Right hindlimb (tissue), 1 donor: ENCODE measurements around the gene NRP2.

ENCODE experiments used
- DNase-seq: peaks from one replicate; pipeline ENCODE4 v3.0.0-alpha.2; 2018

NRP2 gene

DNA sequence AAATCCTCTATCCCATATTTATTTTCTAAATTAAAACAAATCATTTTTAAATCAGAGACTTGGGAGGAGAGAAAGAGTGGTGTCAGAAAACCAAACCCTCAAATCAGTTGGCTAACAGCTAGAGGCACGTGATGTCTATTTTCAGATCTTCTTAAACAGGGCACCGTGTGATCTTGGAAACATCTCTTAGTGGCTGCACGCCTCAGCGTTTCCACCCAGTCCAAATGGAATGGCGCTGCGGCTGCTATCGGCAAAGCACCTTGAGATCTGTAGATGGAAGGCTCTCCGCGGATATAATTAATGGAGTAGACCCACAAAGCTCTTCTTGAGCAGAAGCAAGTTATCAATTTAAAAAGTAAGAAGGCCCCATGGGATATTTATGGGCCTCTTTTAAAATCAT lies 50.0 kb downstream of the NRP2 start:
- no peak for DNase-seq

DNA sequence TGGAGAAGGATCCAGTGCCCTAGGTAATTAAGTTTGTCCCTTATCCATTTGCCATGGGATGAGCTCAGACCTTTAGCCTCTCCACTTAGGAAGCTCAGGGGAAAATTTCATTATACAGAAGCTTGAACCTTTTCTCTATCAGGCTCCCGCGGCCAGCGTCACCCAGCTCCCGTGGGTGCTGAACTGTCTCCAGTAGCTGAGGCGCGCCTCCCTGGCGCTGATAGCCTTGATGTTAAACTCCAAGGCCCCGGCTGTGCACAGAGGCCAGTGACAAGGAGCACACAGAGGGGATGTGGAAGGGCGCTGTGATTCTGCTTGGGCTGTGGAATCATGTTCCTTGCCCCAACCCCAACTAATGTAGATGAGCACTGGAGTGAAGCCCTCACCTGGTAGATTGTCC lies 50.8 kb downstream of the NRP2 start:
- DNase-seq = no peak

DNA sequence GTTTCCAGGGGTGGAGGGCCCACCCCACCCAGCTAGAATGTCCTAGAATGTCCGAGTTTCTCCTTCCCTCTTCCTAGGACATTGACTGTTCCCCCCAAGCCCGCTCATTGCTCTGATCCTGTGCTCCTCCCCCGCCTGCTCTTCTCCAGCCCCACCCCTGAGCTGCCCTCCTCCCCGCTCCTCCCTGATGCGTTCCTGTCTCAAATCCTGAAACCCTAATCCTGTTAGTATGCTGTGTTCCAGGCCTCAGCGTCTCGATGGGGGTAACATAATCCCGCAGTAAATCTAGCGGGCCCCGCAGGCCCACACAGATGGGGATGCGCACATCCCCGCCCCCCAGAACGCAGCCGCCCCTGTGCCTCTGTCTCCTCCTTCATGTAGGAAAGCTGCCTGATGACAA lies 51.3 kb downstream of the NRP2 start:
- no peak for DNase-seq

DNA sequence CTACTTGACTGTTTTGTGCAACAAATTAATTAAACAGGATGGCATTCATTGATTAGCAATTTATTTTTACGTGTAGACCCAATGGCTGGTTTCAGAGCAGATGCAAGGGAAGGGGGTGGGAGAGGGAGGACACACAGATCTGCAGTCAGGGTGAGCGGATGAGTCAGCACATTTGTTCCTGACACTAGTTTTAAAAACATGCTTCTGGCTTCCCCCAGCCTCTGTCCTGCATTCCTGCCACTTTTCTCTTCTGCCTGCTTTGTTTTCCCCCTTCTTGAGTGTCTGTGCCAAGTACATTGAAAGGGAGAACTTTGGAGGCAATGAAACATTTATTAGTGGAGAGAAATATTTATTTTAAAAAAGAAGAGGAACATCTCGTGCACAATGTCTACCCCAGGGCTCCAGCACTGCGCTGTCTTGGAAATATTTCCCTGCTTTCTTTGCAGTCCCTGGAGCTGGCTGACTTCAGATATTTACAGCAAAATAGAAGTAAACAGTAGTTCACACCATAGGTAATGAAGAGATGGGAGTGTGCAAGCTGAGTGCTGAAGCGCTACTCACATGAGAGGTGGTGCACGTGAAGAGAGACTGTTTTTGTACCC lies 52.2 kb downstream of the NRP2 start:
- peak; percentile 63 for DNase-seq

DNA sequence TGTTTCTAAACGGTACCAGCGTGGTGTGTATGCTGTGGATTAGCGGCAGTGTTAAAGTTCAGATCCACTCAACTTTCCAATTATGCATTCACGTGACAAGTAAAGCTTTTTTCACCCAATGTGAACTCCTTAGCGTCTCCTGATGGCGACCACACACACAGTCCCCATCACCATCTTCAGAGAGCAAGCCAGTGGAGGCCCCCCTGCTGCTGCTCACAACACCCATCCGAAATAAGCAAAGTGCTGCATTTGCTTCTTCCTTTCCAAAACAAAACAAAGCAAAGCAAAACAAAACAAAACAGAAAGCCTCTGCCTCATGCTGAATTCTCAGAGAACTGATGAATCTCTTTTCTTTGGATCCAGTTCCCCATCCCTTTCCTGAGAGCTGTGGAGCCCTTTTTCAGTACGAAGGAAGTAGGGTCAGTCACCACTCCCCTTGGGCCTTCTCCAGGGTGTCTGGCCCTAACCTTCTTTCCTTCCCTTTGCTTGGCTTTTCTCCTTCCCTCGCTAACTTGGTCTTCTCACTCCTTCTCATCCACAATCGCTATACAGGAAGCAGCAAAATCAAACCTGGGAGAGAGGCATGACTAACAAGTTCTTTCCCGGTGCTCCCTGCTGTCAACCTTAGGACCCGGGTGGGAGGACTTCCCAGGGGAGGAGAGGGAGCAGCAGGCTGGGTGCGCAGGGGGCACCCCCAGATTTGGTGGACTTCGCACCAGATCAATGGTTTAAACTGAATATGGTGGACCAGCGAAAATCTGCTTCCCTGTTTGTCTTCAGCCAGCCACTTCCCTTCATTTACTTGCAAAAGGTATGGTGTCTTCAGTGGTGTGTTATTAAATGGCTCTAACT lies 56.0 kb downstream of the NRP2 start:
- DNase-seq = no peak

DNA sequence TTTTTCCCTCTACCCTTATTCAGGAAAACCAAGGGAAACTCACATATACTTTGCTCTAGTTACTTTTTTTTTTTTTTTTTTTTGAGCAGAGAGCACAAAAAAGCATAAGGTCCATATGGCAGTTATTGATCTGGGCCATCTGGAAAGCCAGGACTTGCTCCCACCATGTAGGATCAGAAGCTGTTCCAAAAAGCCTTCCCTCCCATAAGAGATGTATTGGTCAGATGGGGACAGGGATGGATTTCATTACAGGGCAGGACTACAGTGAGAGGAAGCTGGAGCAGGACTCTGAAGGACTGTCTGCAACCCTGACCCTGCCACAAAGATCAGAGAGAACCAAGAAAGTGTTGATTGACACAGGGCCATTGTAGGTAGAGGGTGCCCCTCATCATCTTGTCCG lies 57.3 kb downstream of the NRP2 start:
- DNase-seq = no peak

DNA sequence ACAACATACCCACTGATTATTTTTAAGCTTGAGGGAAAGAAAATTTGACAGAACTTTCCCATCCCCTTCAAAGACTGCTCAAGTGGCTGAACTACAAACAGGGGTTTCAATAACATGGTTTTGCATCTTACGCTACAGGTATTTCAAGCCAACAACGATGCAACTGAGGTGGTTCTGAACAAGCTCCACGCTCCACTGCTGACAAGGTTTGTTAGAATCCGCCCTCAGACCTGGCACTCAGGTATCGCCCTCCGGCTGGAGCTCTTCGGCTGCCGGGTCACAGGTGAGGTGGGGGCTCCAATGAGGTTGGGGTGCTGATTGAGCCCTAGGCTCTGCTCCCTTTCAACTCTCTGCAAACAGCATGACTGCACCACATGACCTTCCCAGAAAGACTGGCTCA lies 58.1 kb downstream of the NRP2 start:
- DNase-seq = no peak

DNA sequence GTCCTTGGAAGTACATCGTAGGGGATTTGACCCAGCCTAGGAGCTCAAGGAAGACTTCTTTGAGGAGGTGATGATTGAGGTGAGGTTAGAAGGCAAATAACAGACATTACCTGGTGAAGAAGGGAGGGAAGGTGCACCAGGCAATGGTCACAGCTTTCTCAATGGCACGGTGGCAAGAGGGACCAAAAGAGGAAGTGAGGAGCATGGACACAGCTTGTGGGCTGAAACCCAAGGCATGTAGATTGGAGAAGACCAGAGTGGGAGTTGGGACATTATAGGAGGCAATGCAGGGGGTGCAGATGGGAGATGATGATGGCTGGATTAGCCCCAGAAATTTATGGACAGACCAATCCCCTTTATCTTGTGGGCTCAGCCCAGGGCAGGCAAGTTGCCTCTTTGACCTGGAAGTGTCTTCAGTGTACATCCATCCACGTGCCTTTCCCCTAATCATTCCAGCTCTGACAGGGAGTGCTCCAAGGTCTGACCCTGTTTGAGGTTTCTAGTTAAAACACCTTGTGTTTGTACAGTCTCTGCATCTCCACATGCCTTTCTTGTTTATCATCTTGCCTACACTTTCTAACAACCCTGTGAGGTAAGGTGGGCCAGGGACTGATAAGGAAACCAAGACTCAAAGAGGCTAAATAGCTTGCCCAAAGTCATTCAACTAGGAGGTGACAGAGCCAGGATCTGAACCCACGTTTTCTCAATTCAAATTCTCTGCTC lies 59.1 kb downstream of the NRP2 start:
- no peak for DNase-seq

DNA sequence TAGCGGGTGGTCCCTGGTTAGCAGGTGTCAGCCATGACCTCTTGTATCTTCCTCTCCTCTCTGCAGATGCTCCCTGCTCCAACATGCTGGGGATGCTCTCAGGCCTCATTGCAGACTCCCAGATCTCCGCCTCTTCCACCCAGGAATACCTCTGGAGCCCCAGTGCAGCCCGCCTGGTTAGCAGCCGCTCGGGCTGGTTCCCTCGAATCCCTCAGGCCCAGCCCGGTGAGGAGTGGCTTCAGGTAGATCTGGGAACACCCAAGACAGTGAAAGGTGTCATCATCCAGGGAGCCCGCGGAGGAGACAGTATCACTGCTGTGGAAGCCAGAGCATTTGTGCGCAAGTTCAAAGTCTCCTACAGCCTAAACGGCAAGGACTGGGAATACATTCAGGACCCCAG lies 60.8 kb downstream of the NRP2 start:
- no peak for DNase-seq

DNA sequence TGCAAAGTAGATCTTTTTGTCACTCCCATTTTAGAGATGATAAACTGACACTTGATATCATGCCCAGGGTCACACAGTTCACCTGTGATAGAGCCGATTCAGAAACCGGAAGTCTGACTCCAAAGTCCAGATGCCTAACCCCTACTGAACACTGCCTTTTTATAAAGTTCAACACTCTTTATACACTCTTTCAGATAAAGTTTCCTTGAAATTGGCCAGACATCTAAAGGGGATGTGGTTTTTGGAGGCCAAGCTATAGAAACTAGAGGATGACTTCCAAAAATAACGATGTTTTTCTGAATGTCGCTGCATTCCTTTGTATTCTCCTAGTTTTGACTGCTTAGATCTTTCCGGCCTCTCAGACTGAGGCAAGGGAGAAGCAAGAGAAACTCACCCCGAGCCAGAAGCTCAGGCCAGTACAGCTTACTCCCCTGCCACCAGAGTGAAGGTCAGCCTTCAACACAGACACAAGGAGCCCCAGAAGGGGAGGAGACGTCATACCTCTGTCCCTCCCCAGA lies 61.8 kb downstream of the NRP2 start:
- DNase-seq = no peak

DNA sequence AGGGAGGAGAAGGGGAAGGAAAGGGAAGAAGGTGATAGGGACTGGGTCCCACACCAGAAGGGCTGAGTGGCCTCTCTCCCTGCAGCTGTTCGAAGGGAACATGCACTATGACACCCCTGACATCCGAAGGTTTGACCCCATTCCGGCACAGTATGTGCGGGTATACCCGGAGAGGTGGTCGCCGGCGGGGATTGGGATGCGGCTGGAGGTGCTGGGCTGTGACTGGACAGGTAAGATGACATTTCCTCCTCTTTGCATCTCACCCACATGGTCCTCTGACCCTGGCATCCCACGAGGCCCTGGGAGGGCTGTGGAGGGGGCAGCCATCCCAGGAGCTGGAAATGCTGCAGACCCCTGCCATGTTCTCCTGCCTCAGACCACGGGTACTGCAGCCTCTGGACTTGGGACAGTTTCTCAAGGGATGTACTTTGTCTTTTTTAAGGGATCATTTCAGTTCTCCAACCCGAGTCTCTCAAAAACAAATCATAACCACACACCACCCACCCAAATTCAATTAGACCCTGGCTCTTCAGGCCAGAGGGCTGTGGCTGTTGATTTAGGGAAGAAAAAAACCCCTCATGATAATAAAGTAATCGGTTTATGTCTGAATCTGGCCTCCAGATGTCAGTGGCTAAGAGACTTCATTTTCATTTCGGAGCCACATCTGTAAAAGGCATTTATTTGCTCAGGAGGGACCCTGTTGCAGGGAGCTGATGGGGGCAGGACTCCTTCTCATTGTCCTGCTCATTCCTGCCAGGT lies 63.5 kb downstream of the NRP2 start:
- DNase-seq = no peak

DNA sequence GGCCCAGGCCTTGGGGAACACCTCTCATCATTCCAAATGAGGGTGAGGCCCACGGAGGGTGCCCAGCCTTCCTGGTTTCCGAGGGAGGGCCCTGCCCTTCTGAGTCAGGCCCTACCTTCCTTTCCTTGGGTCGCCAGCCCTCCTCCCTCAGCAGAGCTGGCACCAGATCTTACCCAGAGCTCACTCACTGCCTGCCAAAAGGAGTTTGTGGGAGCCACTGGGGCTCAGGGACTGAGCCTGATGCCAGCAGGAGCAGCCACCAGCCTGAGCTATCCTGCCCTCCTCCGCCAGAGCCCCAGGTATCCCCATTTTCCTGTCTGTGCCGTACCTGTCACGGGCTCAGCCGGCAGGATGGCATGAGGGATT lies 64.1 kb downstream of the NRP2 start:
- no peak for DNase-seq

DNA sequence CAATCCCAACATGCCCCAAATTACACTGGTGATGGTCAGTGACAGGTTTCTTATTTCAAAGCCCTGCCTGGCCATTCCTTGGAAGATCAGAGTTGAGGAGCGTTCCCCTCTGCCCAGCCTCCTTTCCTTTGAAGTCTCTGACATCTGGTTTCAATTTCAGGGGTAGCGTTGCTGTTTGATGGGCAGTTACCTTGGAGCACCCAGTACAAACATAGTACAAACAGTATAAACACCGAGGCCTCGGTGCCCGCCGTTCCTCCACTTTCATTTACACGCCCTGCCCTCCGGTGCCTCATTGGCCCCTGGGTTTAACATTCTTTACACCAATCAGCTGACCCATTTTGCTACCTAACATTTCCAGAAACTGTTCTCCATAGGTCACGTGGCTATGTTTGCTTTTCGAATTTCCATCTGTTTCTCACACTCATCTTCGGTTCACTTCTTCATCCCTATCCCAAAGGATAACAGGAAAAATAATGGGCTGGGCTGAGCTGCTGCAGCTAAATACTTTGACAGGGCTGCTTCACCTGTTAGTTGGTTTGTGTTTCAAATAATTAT lies 65.6 kb downstream of the NRP2 start:
- no peak for DNase-seq

DNA sequence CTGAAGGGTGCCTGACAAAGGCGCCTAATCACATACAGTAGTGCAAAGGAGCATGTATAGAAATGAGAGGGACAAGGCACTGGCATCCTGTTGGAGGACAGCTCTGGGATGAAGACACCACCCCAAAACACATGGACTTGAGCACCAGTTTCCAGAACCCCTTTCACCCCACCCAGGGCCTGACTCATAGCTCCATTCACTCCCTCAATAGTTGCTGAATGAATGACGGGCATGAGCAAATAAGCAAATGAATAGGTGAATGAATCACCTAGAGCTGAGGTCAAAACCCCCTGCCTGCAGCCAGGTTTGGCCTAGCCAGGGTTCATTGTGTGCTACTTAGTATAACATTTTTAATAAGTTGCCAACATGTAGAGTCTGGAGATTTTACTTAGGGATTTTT lies 66.3 kb downstream of the NRP2 start:
- DNase-seq = no peak

DNA sequence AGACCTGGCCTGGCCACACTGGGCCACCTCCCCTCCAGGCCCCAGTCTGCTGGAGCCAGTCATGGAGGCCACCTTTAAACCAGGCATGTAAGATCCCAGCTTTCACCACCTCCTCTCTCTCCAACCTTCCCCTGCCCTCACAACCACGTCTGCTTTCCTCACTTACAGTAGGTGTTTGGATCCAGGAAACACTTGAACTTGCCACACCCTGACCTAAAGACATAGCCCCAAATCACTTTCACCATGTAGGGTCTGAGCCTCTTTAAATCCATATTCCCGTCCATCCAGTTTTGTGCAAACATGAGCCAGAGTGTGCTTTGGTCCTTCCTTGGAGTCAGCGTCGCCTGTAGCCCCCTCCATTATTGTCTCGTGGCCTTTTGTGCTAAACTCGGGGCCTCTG lies 66.8 kb downstream of the NRP2 start:
- DNase-seq = no peak

DNA sequence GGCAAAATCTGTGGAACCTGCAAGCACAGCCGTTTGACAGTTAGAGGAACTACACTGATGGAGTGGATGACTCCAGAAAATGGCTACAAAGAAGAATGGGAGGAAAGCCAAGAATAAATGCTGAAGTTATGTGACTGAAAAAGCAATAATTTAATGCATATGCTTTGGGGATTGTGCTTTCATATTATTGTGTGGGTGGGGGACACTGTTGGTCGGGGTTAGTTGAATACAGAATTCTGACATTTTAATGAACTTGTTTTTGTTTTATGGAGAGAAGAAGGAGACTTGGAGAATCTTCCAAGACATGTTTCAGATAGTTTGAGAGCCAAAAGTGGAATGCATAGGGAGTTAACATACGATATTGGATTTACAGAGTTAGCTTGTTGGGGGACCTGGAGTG lies 68.5 kb downstream of the NRP2 start:
- no peak for DNase-seq

DNA sequence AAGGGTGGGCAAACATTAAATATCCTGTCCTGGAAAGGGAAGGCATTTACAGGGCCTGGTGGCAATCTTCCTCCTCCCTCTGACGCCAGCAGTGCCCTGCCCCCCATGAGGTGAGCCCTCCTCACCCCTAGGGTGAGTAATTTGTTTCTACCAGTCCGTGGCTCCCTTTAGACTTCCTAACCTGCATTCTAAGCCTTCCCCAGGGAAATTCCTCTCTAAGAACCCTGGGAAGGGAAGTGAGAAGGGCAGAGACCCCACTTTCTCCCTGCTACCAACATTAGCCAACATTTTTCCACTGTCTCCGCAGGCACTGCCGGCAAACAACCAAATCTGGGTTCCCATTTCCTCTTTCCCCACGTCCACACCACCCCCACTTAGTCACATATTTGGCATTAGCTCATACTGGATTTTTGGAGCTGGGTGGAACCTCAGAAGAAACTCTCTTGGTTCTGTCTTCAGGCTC lies 69.3 kb downstream of the NRP2 start:
- no peak for DNase-seq

DNA sequence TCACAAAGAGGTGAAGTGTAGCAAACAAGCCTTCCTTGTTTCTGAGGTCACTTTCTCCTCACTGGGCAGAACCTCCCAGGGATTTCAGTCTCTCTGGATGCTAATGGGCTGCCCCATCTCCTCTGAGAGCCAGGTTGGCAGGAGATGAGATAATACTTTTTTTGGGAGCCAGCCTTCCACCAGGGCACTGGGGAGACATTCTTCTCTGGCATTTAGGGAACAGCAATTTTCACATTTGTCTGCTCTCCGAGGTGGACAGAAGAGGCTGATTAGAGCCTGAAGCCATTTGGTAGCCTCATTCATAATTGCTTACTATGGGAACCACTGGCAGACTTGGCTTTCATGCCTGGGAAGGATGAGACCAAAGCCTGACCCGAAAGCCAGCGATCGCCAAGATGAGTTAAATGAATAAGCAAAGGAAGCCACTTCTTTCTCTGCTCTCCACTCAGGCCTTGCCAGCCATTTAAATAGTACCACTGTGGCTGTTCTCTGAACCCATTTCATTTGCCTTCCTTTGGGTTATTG lies 70.1 kb downstream of the NRP2 start:
- DNase-seq = no peak

DNA sequence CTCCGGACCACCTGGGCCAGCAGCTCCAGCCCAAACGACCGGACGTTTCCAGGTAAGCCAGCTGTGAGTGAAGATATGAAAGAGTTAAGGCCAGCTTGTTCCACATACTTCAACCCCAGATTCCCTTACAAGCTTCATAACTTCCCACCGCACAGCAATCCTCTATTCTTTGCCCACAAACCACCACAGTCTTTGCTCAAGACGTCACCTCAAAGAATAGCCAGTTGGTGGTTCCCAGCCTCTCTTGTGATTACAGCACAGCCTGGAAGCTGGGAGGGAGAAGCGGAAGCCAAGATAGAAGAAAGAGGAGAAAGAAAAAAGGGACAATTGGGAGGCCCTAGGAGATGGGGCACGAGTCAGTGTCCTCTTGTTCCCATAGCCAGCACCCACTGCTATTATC lies 70.6 kb downstream of the NRP2 start:
- DNase-seq = no peak

DNA sequence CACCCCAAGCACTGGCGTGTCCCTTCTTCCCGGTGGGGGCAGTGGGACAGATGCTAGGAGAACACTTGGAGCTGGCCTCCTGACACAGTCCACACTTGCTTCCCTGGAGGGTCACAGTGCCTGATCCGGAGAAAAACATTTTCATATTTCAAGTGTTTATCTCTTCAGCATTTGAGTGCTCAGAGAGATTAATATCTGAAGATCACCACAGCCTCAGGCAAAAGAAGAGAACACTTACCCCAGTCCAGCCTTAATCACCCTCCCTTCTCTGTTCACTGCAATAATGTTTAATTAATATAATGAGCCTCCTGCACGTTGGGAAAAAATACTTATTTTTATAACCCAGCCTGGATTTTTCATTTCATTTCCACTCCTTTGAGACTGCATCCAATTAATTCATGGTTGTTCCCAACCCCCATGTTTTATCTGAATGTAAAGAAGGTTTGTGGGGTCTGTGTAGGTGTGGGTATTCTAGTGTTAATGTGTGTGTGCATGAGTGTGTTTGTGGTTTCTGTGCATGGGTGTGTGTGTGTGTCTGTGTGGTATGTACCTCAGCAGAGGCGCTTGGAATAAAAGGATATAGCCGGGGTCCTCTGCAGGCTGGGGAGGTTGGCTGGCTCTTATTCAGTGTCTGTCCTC lies 72.1 kb downstream of the NRP2 start:
- no peak for DNase-seq

DNA sequence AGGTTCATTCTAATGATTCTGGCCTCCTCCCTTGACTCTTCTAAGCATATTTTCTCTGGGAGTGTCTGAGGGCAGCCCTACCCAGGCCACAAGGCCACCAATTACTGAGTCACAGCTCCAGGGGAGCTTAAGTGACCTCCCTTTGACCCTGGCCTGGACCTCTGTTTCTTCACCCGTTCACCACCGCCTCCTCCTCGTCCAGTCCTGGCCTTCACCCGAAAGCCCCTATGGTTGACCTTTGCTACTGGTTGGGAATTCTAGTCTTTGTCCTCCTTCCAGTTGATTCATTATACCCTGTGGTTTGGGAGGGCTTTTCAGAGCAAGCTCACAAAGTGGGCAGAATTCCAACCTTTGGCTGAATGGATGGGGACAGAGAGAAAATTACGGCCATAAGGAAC lies 72.6 kb downstream of the NRP2 start:
- DNase-seq = no peak

DNA sequence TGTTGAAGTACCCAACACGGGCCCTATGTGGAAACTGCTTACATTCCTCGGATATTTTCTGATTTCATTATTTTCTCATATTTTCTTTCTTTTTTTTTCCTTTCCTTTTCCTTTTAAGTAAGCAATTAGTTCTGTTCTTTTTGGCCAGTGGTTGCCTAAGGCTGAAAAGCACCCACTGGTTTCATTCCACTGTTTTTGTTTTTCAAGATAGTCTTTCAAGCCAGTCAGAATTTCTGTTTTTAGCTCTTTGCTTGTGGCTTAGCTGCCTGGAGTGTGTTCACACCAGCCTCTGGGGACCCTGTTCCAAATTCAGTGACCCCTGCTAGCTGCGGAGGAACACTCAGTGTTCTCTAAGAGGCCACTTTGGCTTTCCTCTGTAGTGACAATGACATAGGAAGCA lies 73.6 kb downstream of the NRP2 start:
- DNase-seq = no peak
